GM12878 (cell line): Measurements from ENCODE around the gene VANGL2. TPM values are rescaled to one million over a fixed set of nuclear protein-coding genes. Genes with fewer than 3 reads are reported as not detected.

Experiments
- ATAC-seq: fragments of 200-7000 bp; cut with Tn5 transposase; 3 replicates; pipeline ENCODE4 v1.9.1; 2020; ENCODE audit warnings: mild to moderate bottlenecking, moderate library complexity
- BruUV-seq: library from RNA; stranded (reverse); fragments of 400-500 nt; replicated peaks from 2 replicates; lab custom pipeline; 2021; lab: Mats Ljungman, UMichigan
- CTCF ChIA-PET: fragments of 300-600 bp; sonication (Branson Sonifier 250); formaldehyde crosslinking; extraction: SDS; loops from one replicate; lab custom pipeline; 2021; ENCODE audit warnings: inconsistent platforms; lab: Yijun Ruan, JAX
- POLR2A ChIA-PET: fragments of 350-600 bp; formaldehyde crosslinking; extraction: SDS; loops from one replicate; lab custom pipeline; 2021; ENCODE audit warnings: inconsistent platforms; lab: Charles Lee
- RAD21 ChIA-PET: fragments of 300-600 bp; sonication (Branson Sonifier 250); formaldehyde crosslinking; loops from one replicate; lab custom pipeline; 2023; ENCODE audit warnings: antibody characterized with exemption; ENCODE audit not compliant: unreplicated experiment; lab: Charles Lee
- SMC1A ChIA-PET: fragments of 300-600 bp; sonication (Branson Sonifier 250); formaldehyde crosslinking; loops from one replicate; lab custom pipeline; 2023; ENCODE audit not compliant: unreplicated experiment, uncharacterized antibody; lab: Charles Lee
- DNase-seq: peaks from one replicate; pipeline ENCODE4 v3.0.0-alpha.2; 2011; ENCODE audit warnings: low read depth, low spot score
- FAIRE-seq: peaks from 3 replicates; lab custom pipeline; 2011; peaks lifted over from hg19 to GRCh38; lab: Jason Lieb, UNC
- H2AFZ ChIP-seq: 2 replicates; pipeline ENCODE4 v1.6.0; 2011; ENCODE audit warnings: low read depth, low read length, control low read depth; ENCODE audit not compliant: control insufficient read depth
- H3K27ac ChIP-seq: 2 replicates; pipeline ENCODE4 v1.5.1; 2011; ENCODE audit warnings: control low read depth; ENCODE audit not compliant: control insufficient read depth, insufficient read depth
- H3K27me3 ChIP-seq, 2 experiments: replicated peaks in 1 of 2; 2 replicates each; pipeline versions ENCODE4 v1.6.0 to v1.6.1; 2011; ENCODE audit warnings: low read length in 1 of 2; ENCODE audit not compliant: control insufficient read depth in 2 of 2, insufficient read depth in 2 of 2
- H3K36me3 ChIP-seq, 2 experiments: 2 replicates each; pipeline ENCODE4 v1.5.1; 2011; ENCODE audit warnings: low read length in 1 of 2; ENCODE audit not compliant: control insufficient read depth in 2 of 2, insufficient read depth in 2 of 2
- H3K4me1 ChIP-seq: 2 replicates; pipeline ENCODE4 v1.6.1; 2011; ENCODE audit warnings: mild to moderate bottlenecking, low read length, moderate library complexity, mixed read lengths; ENCODE audit not compliant: control insufficient read depth, insufficient read depth
- H3K4me2 ChIP-seq: 2 replicates; pipeline ENCODE4 v1.6.0; 2011; ENCODE audit warnings: control low read depth; ENCODE audit not compliant: control insufficient read depth, insufficient read depth
- H3K4me3 ChIP-seq: fragments of 200-600 bp; sonication (generic); 2 replicates; pipeline ENCODE4 v1.5.1; 2016
- H3K79me2 ChIP-seq: 2 replicates; pipeline ENCODE4 v1.6.0; 2011; ENCODE audit warnings: low read length; ENCODE audit not compliant: control insufficient read depth, insufficient read depth
- H3K9ac ChIP-seq: 2 replicates; pipeline ENCODE4 v1.8.0; 2011; ENCODE audit warnings: low read length, control low read depth, mixed read lengths; ENCODE audit not compliant: control insufficient read depth, insufficient read depth
- H3K9me3 ChIP-seq: replicated peaks from 3 replicates; pipeline ENCODE4 v1.5.1; 2011; ENCODE audit warnings: mild to moderate bottlenecking, low read length; ENCODE audit not compliant: control insufficient read depth, insufficient read depth
- H4K20me1 ChIP-seq: 2 replicates; pipeline ENCODE4 v1.6.0; 2011; ENCODE audit not compliant: control insufficient read depth, insufficient read depth
- CHD2 ChIP-seq: IDR thresholded peaks from 2 replicates; pipeline ENCODE4 v1.6.1; 2011; ENCODE audit warnings: low read depth, low read length, improper control_type of control experiment, borderline replicate concordance
- CTCF ChIP-seq, 3 experiments: IDR thresholded peaks in 2 of 3; conservative IDR thresholded peaks in 1 of 3; 2 replicates each; pipeline ENCODE4 v1.5.1; 2011; ENCODE audit warnings: low read depth in 3 of 3, low read length in 3 of 3, mild to moderate bottlenecking in 3 of 3, control low read depth in 2 of 3, moderate library complexity in 2 of 3, inconsistent platforms in 1 of 3, mixed read lengths in 1 of 3; ENCODE audit not compliant: control insufficient read depth in 2 of 3, insufficient read depth in 1 of 3; ENCODE audit errors: extremely low read depth in 1 of 3
- FOS ChIP-seq: IDR thresholded peaks from 3 replicates; pipeline ENCODE4 v1.6.1; 2011; ENCODE audit warnings: borderline replicate concordance; ENCODE audit not compliant: insufficient read length; ENCODE audit errors: extremely low read depth
- FOXM1 ChIP-seq: IDR thresholded peaks from 2 replicates; pipeline ENCODE4 v1.6.1; 2012; ENCODE audit warnings: low read depth, mild to moderate bottlenecking, inconsistent platforms, low read length, moderate library complexity
- KAT2A ChIP-seq: conservative IDR thresholded peaks from 2 replicates; pipeline ENCODE4 v1.6.1; 2011; ENCODE audit warnings: low read depth, low read length; ENCODE audit not compliant: control insufficient read depth
- NR2C1 ChIP-seq: fragments of 450-650 bp; IDR thresholded peaks from 2 replicates; pipeline ENCODE4 v1.6.1; 2017; ENCODE audit warnings: antibody characterized with exemption, mild to moderate bottlenecking, moderate library complexity
- PBX3 ChIP-seq: IDR thresholded peaks from 2 replicates; pipeline ENCODE4 v1.6.1; 2011; ENCODE audit warnings: mild to moderate bottlenecking, low read depth, low read length, moderate library complexity; ENCODE audit not compliant: insufficient replicate concordance
- RAD51 ChIP-seq: fragments of 450-650 bp; IDR thresholded peaks from 2 replicates; pipeline ENCODE4 v1.6.1; 2016; ENCODE audit warnings: moderate library complexity, mild to moderate bottlenecking, inconsistent platforms
- SMC3 ChIP-seq: IDR thresholded peaks from 2 replicates; pipeline ENCODE4 v1.6.1; 2011; ENCODE audit warnings: low read length, improper control_type of control experiment, borderline replicate concordance
- SPI1 ChIP-seq: IDR thresholded peaks from 2 replicates; pipeline ENCODE4 v1.6.1; 2011; ENCODE audit warnings: low read depth, mild to moderate bottlenecking, low read length, moderate library complexity, borderline replicate concordance; ENCODE audit not compliant: insufficient read depth
- SREBF1 ChIP-seq: IDR thresholded peaks from 2 replicates; pipeline ENCODE4 v1.6.1; 2012; ENCODE audit warnings: mild to moderate bottlenecking, low read length
- SUZ12 ChIP-seq: fragments of 200-600 bp; sonication (generic); IDR thresholded peaks from one replicate; pipeline ENCODE4 v1.6.1; 2018; ENCODE audit warnings: antibody characterized with exemption, mild to moderate bottlenecking; ENCODE audit not compliant: unreplicated experiment
- ZBTB33 ChIP-seq: fragments of 450-650 bp; IDR thresholded peaks from 2 replicates; pipeline ENCODE4 v1.6.1; 2017; ENCODE audit warnings: mild to moderate bottlenecking
- ZNF592 ChIP-seq: fragments of 450-650 bp; IDR thresholded peaks from 2 replicates; pipeline ENCODE4 v1.6.1; 2017; ENCODE audit warnings: mild to moderate bottlenecking, moderate library complexity
- WGBS: methylation state at CpG from one replicate; pipeline ENCODE4 v1.1.6; 2016; ENCODE audit warnings: low lambda C conversion rate; ENCODE audit not compliant: insufficient replicate concordance, insufficient coverage; ENCODE audit errors: missing lambda C conversion rate; 5-methylcytosine and 5-hydroxymethylcytosine counted together
- in situ Hi-C: fragments of 300-500 bp; cut with MboI; formaldehyde crosslinking; loops from 9 replicates; pipeline ENCODE4 v1.14.3; 2018; ENCODE audit warnings: mixed read lengths
- intact Hi-C: fragments of 100-400 bp; cut with micrococcal nuclease; formaldehyde crosslinking; loops from one replicate; pipeline ENCODE4 v1.14.2; 2022; ENCODE audit not compliant: unreplicated experiment
- polyA plus RNA-seq, 11 experiments: library from polyadenylated mRNA; depleted of rRNA in 4 of 11; unstranded in 6 of 11; stranded (reverse) in 5 of 11; fragments of >200 nt; fragmentation: Nextera tagmentation in 4 of 11; fragmentation: Illumina TruSeq in 1 of 11; extraction: Ambion mirVana in 4 of 11; extraction: Trizol in 1 of 11; gene quantifications; 1 replicate in 1 of 11; 2 replicates in 10 of 11; pipeline versions ENCODE4 v1.2.1 to v1.2.3, GENCODE V29; 2011 to 2016; ENCODE audit warnings: inconsistent platforms in 2 of 11, missing spikeins in 2 of 11, low read depth in 1 of 11
- total RNA-seq, 4 experiments: library from RNA; depleted of rRNA in 3 of 4; stranded (reverse); fragments of >200 nt in 3 of 4; fragmentation: Illumina TruSeq in 1 of 4; extraction: Trizol in 1 of 4; gene quantifications; 2 replicates each; pipeline versions ENCODE4 v1.2.1 to v1.2.3, GENCODE V29; 2013 to 2021

Gene VANGL2
- total and polyA plus RNA-seq, 10 of the 15 experiments (the other 5 are each of a cell fraction or from before 2014, with no cell fraction given): 0.10 to 5.0 (median 0.27) TPM

DNA sequence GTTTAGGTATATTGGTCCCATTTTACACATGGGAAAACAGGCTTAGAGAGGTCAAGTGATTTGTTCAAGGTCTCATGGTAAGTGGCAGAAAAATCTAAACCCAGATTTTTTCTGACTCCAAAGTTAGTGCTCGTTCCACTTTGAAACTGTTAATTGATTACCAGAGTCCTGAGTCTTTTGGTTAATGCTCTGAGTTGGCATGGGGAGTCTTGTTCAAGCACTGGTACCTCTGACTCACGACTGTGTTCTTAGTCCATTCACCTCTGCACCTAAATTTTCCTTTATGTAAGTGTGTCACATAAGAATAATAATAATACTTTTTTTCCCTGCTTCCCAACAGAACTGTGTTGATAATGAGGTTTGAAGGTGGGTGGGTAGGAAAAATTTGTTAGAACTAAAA lies 59.3 kb downstream of the VANGL2 start:
- ATAC-seq: peak; percentile 24; the same call in 2 of the 3 replicates
- ChIA-PET SMC1A (interaction anchor here (0.9 to 2.0 kb wide), 6 partner anchors 8 to 90 kb away, joined by 3 to 9 read pairs (median 5); no protein-coding TSS in a partner anchor), RAD21 (interaction anchor here (2.0 to 2.9 kb wide), 2 partner anchors 81 to 147 kb away, joined by 7 to 8 read pairs; no protein-coding TSS in a partner anchor), POLR2A (interaction anchor here (0.6 to 1.3 kb wide), 2 partner anchors 28 kb away, joined by 3 to 5 read pairs; no protein-coding TSS in a partner anchor), CTCF (interaction anchor here (1.1 to 1.5 kb wide), 5 partner anchors 8 to 148 kb away, joined by 3 to 6 read pairs (median 4); no protein-coding TSS in a partner anchor)
- intact Hi-C loops: no loop called here
- Histone ChIP-seq H3K27ac (peak overlapping the region; percentile 89), H3K9me3 (no peaks in the 10 kb centered on the region; the same call in 1 of the 3 replicates), H3K4me3 (no peak overlapping the region), H3K27me3 (no peaks in the 10 kb centered on the region), H3K9ac (no peak overlapping the region), H3K4me1 (peaks cover 42% of the 10 kb centered on the region), H3K4me2 (no peak overlapping the region), H2AFZ (peak overlapping the region; percentile 15; the same call in 1 of the 2 replicates), H3K79me2 (no peaks in the 10 kb centered on the region), H3K36me3 (no peaks in the 10 kb centered on the region), H4K20me1 (no peaks in the 10 kb centered on the region)
- no TSS peak for BruUV-seq
- 30% methylated on average over 2 of the region's 2 CpGs for WGBS
- FAIRE-seq: no peak
- in situ Hi-C loops: no loop called here
- no peak for DNase-seq
- no peak for TF ChIP-seq CHD2
- no peak for TF ChIP-seq RAD51
- no peak for TF ChIP-seq SPI1
- TF ChIP-seq KAT2A: no peak
- no peak for TF ChIP-seq FOXM1
- TF ChIP-seq FOS: no peak
- no peak for TF ChIP-seq SREBF1
- no peak for TF ChIP-seq PBX3
- no peak for TF ChIP-seq CTCF (IDR thresholded peaks at IDR 0.05 in 2 of 3, conservative IDR thresholded peaks at IDR 0.05 in 1 of 3; ENCODE audit: control insufficient read depth in 2 of 3, extremely low read depth in 1 of 3, insufficient read depth in 1 of 3, low read depth in 3 of 3, low read length in 3 of 3)
- TF ChIP-seq NR2C1: no peak
- no peak for TF ChIP-seq SUZ12
- no peak for TF ChIP-seq SMC3
- TF ChIP-seq ZNF592: no peak
- no peak for TF ChIP-seq ZBTB33
